Measurements from ENCODE around the gene PLEKHG5. TPM values are rescaled to one million over a fixed set of nuclear protein-coding genes. Genes with fewer than 3 reads are reported as not detected.
"Not testable (repeated sequence)": the region's sequence is repeated elsewhere in the genome, so short reads cannot be mapped to it uniquely, and the experiment has no call there.

Gene PLEKHG5
- total RNA-seq, 1 experiment from 2014 or later: 1.3 TPM

- DNase-seq (ENCODE audit: low spot score): no peak
Measured at GRCh38 chr1:6495540-6496364, 4.3 kb upstream of the PLEKHG5 start.

- DNase-seq (ENCODE audit: low spot score): no peak
Measured at GRCh38 chr1:6495041-6495441, 3.6 kb upstream of the PLEKHG5 start.

GRCh38 chr1:6494627-6495026 is 3.2 kb upstream of the PLEKHG5 start:
- DNase-seq (ENCODE audit: low spot score): no peak

- DNase-seq (ENCODE audit: low spot score): not testable (repeated sequence)
Measured at GRCh38 chr1:6493834-6494223, 2.4 kb upstream of the PLEKHG5 start.

- DNase-seq (ENCODE audit: low spot score): no peak
Measured at GRCh38 chr1:6491966-6492365, 499 bp upstream of the PLEKHG5 start.

- no peak for DNase-seq (ENCODE audit: low spot score)
Measured at GRCh38 chr1:6491081-6491449, 402 bp downstream of the PLEKHG5 start.

GRCh38 chr1:6490181-6491080 is 1.0 kb downstream of the PLEKHG5 start:
- DNase-seq (ENCODE audit: low spot score): peak; percentile 48

GRCh38 chr1:6489799-6490180 is 1.7 kb downstream of the PLEKHG5 start:
- DNase-seq (ENCODE audit: low spot score): peak; percentile 34

GRCh38 chr1:6489383-6489765 is 2.1 kb downstream of the PLEKHG5 start:
- DNase-seq (ENCODE audit: low spot score): no peak

GRCh38 chr1:6488602-6489382 is 2.7 kb downstream of the PLEKHG5 start:
- DNase-seq (ENCODE audit: low spot score): no peak

- no peak for DNase-seq (ENCODE audit: low spot score)
Measured at GRCh38 chr1:6487804-6488484, 3.5 kb downstream of the PLEKHG5 start.

- peak; percentile 60 for DNase-seq (ENCODE audit: low spot score)
Measured at GRCh38 chr1:6486433-6487011, 4.9 kb downstream of the PLEKHG5 start.

GRCh38 chr1:6485168-6486101 is 6.0 kb downstream of the PLEKHG5 start:
- no peak for DNase-seq (ENCODE audit: low spot score)

GRCh38 chr1:6484826-6485167 is 6.7 kb downstream of the PLEKHG5 start:
- DNase-seq (ENCODE audit: low spot score): no peak

- DNase-seq (ENCODE audit: low spot score): no peak
Measured at GRCh38 chr1:6483761-6484117, 7.7 kb downstream of the PLEKHG5 start.

GRCh38 chr1:6483017-6483760 is 8.3 kb downstream of the PLEKHG5 start:
- no peak for DNase-seq (ENCODE audit: low spot score)

- DNase-seq (ENCODE audit: low spot score): no peak
Measured at GRCh38 chr1:6481820-6482219, 9.6 kb downstream of the PLEKHG5 start.

GRCh38 chr1:6477039-6477820 is 14.2 kb downstream of the PLEKHG5 start:
- DNase-seq (ENCODE audit: low spot score): no peak

GRCh38 chr1:6476483-6476882 is 15.0 kb downstream of the PLEKHG5 start:
- no peak for DNase-seq (ENCODE audit: low spot score)
